OCI-LY7 (cell line): Measurements from ENCODE around the gene IQUB. TPM values are rescaled to one million over a fixed set of nuclear protein-coding genes. Genes with fewer than 3 reads are reported as not detected.

ENCODE experiments used
- BruUV-seq: library from RNA; stranded (reverse); fragments of 400-500 nt; replicated peaks from 2 replicates; lab custom pipeline; 2021; lab: Mats Ljungman, UMichigan
- CTCF ChIA-PET: fragments of 300-600 bp; sonication (Branson Sonifier 250); formaldehyde crosslinking; loops from one replicate; lab custom pipeline; 2022; ENCODE audit warnings: antibody characterized with exemption; ENCODE audit not compliant: unreplicated experiment; lab: Charles Lee
- POLR2A ChIA-PET: fragments of 300-600 bp; sonication (Branson Sonifier 250); formaldehyde crosslinking; loops from one replicate; lab custom pipeline; 2022; ENCODE audit warnings: antibody characterized with exemption; lab: Charles Lee
- DNase-seq: peaks from one replicate; pipeline ENCODE4 v3.0.0-alpha.2; 2015; ENCODE audit warnings: low spot score
- H2AFZ ChIP-seq: fragments of 200-600 bp; sonication (generic), shearing (Covaris generic); 2 replicates; pipeline ENCODE4 v1.6.1; 2014; ENCODE audit warnings: mild to moderate bottlenecking, antibody characterized with exemption, low read length, moderate library complexity
- H3K27ac ChIP-seq: fragments of 200-600 bp; sonication (generic); 2 replicates; pipeline ENCODE4 v1.5.1; 2014; ENCODE audit warnings: mixed run types, low read depth, mild to moderate bottlenecking, moderate library complexity, low read length, inconsistent platforms; ENCODE audit not compliant: poor library complexity, severe bottlenecking
- H3K36me3 ChIP-seq: fragments of 200-600 bp; sonication (generic); 2 replicates; pipeline ENCODE4 v1.6.1; 2014; ENCODE audit warnings: mild to moderate bottlenecking, antibody characterized with exemption, low read length, moderate library complexity, mixed read lengths; ENCODE audit not compliant: insufficient read depth
- H3K4me1 ChIP-seq: fragments of 200-600 bp; sonication (generic); 2 replicates; pipeline ENCODE4 v1.5.1; 2014; ENCODE audit warnings: mild to moderate bottlenecking, low read length; ENCODE audit not compliant: insufficient read depth, poor library complexity, severe bottlenecking
- H3K4me2 ChIP-seq: fragments of 200-600 bp; sonication (generic); 2 replicates; pipeline ENCODE4 v1.6.1; 2014; ENCODE audit warnings: mild to moderate bottlenecking, low read length
- H3K4me3 ChIP-seq: fragments of 200-600 bp; sonication (generic); 2 replicates; pipeline ENCODE4 v1.5.1; 2014; ENCODE audit warnings: mild to moderate bottlenecking, low read depth, low read length; ENCODE audit not compliant: poor library complexity, severe bottlenecking
- H3K79me2 ChIP-seq: fragments of 200-600 bp; sonication (generic); 2 replicates; pipeline ENCODE4 v1.6.1; 2016; ENCODE audit warnings: low read depth, mild to moderate bottlenecking, low read length, moderate library complexity, mixed read lengths; ENCODE audit not compliant: insufficient read depth
- H3K9me2 ChIP-seq: fragments of 200-600 bp; sonication (generic); 2 replicates; pipeline ENCODE4 v1.6.1; 2016; ENCODE audit warnings: mild to moderate bottlenecking, low read length, mixed read lengths; ENCODE audit not compliant: insufficient read depth
- H3K9me3 ChIP-seq: fragments of 200-600 bp; sonication (generic); 2 replicates; pipeline ENCODE4 v1.6.1; 2014; ENCODE audit warnings: mild to moderate bottlenecking, mixed run types, low read length, mixed read lengths
- H4K20me1 ChIP-seq: fragments of 200-600 bp; sonication (generic); 2 replicates; pipeline ENCODE4 v1.6.1; 2014; ENCODE audit warnings: mild to moderate bottlenecking, antibody characterized with exemption, low read length, moderate library complexity, mixed read lengths; ENCODE audit not compliant: insufficient read depth
- EZH2phosphoT487 ChIP-seq: fragments of 200-600 bp; sonication (generic); IDR thresholded peaks from 2 replicates; pipeline ENCODE4 v1.6.1; 2018; ENCODE audit warnings: low read depth, borderline replicate concordance, mild to moderate bottlenecking, mixed run types, antibody characterized with exemption, low read length, moderate library complexity, mixed read lengths
- intact Hi-C: fragments of 100-400 bp; cut with micrococcal nuclease; formaldehyde crosslinking; loops from one replicate; pipeline ENCODE4 v1.10.0; 2022; ENCODE audit not compliant: unreplicated experiment
- total RNA-seq, 2 experiments: library from RNA; depleted of rRNA in 1 of 2; stranded (reverse); fragments of >200 nt in 1 of 2; shearing (Covaris generic) in 1 of 2; gene quantifications; 2 replicates each; pipeline ENCODE4 v1.2.3, GENCODE V29; 2014 to 2022
- TF ChIP-seq, protein P1 (sequence below): fragments of 200-600 bp; sonication (generic); conservative IDR thresholded peaks from 2 replicates; pipeline ENCODE4 v1.5.1; 2014; ENCODE audit warnings: mild to moderate bottlenecking, antibody characterized with exemption, low read length, moderate library complexity, mixed read lengths

Gene IQUB
- total RNA-seq, 2 experiments from 2014 or later, result 0.09 to 0.32 TPM

DNA sequence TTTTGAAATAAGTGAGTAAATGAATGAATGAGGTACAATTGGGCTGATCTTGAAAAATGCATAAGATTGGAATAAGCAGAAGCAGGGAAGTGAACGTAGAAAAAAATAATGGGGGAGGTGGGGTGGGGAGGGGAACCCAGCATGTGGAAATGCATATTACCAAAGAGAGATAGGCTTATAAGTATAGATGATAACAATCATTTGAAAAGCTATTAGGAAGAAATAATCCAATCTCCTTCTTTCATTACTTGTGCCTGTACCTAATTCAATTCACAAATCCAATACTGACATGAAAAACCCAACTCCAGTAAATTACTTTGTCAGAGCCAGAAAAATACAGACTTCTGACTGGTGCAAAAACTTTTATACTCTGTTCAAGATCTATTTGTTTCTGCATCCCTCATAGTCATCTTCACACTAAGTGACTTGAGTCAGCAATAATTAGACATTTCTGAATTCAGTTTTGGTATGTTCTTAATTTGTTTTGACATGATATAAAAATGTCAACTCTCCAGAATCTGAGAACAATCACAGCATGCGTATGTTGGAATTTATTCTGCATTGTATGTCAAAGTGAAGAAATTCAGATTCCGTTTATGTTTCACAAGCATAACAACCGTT lies 99.2 kb downstream of the IQUB start:
- Histone ChIP-seq H3K36me3 (no peaks in the 10 kb centered on the region), H3K27ac (no peak overlapping the region), H2AFZ (no peak overlapping the region), H4K20me1 (no peaks in the 10 kb centered on the region), H3K4me2 (no peak overlapping the region), H3K9me2 (no peaks in the 10 kb centered on the region), H3K4me1 (no peaks in the 10 kb centered on the region), H3K4me3 (no peak overlapping the region), H3K9me3 (no peaks in the 10 kb centered on the region), H3K79me2 (no peaks in the 10 kb centered on the region)
- TF ChIP-seq, protein P1, sequence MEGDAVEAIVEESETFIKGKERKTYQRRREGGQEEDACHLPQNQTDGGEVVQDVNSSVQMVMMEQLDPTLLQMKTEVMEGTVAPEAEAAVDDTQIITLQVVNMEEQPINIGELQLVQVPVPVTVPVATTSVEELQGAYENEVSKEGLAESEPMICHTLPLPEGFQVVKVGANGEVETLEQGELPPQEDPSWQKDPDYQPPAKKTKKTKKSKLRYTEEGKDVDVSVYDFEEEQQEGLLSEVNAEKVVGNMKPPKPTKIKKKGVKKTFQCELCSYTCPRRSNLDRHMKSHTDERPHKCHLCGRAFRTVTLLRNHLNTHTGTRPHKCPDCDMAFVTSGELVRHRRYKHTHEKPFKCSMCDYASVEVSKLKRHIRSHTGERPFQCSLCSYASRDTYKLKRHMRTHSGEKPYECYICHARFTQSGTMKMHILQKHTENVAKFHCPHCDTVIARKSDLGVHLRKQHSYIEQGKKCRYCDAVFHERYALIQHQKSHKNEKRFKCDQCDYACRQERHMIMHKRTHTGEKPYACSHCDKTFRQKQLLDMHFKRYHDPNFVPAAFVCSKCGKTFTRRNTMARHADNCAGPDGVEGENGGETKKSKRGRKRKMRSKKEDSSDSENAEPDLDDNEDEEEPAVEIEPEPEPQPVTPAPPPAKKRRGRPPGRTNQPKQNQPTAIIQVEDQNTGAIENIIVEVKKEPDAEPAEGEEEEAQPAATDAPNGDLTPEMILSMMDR, result no peak
- no peak for TF ChIP-seq EZH2phosphoT487
- CTCF ChIA-PET, result no interaction called here
- DNase-seq, result no peak
- intact Hi-C loops, result no loop called here
- BruUV-seq, result no TSS peak
- POLR2A ChIA-PET, result interaction anchor here (0.7 kb wide), 1 partner anchor 629 kb away, joined by 3 read pairs; no protein-coding TSS in a partner anchor

DNA sequence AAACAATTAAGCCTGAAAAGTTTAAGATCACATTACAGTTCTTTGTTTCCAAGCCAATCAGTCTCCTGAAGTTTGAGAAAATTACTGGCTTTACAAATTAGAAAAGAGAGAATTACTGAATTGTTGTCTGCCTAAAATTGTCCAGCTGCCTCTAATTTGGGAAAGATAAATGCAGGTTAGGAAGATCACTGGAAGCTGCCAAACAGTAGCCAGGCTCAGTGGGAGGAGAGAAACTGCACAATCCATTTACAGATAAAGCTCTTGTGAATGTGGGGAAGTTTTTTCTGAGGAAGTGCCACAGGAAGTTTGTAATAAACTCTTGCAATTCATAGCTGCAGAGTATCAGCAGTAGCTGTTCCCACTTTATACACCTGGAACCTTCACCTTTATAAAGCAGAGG lies 100.7 kb downstream of the IQUB start:
- intact Hi-C loops, result no loop called here
- H3K9me3 ChIP-seq, result no peaks in the 10 kb centered on the region
- no peak overlapping the region for H3K4me2 ChIP-seq
- no peaks in the 10 kb centered on the region for H3K9me2 ChIP-seq
- ChIA-PET CTCF (no interaction called here), POLR2A (no interaction called here)
- BruUV-seq, result no TSS peak
- H3K4me1 ChIP-seq, result no peaks in the 10 kb centered on the region
- no peaks in the 10 kb centered on the region for H3K79me2 ChIP-seq
- TF ChIP-seq EZH2phosphoT487, result no peak
- TF ChIP-seq, protein P1, result no peak
- DNase-seq, result no peak
- H3K4me3 ChIP-seq, result no peak overlapping the region
- no peaks in the 10 kb centered on the region for H4K20me1 ChIP-seq
- no peak overlapping the region for H2AFZ ChIP-seq
- no peaks in the 10 kb centered on the region for H3K36me3 ChIP-seq
- no peak overlapping the region for H3K27ac ChIP-seq

DNA sequence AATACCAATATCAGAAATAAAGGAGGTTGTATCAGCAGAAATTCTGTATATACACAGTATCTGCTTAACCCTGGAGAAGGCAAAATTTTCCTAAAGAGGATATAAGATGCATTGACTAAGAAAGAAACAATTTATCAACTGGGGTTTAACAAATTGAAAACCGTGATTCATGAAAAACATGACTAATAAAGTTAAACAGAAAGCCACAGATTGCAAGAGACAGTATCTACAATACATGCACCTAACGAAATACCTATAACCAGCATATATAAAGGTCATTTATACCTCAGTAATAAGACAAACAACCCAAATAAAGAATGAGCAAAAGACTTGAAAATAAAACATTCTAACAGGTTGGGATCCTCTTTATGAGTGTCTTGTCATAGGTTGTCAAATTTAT lies 101.8 kb downstream of the IQUB start:
- no TSS peak for BruUV-seq
- no peaks in the 10 kb centered on the region for H3K4me1 ChIP-seq
- CTCF ChIA-PET, result no interaction called here
- DNase-seq, result no peak
- intact Hi-C loops, result no loop called here
- TF ChIP-seq, protein P1, result no peak
- TF ChIP-seq EZH2phosphoT487, result no peak
- H3K9me3 ChIP-seq, result no peaks in the 10 kb centered on the region
- H3K27ac ChIP-seq, result no peak overlapping the region
- H3K79me2 ChIP-seq, result no peaks in the 10 kb centered on the region
- no peak overlapping the region for H3K4me2 ChIP-seq
- no peaks in the 10 kb centered on the region for H3K36me3 ChIP-seq
- H4K20me1 ChIP-seq, result no peaks in the 10 kb centered on the region
- H3K9me2 ChIP-seq, result no peaks in the 10 kb centered on the region
- no peak overlapping the region for H2AFZ ChIP-seq
- no peak overlapping the region for H3K4me3 ChIP-seq
- POLR2A ChIA-PET, result no interaction called here
